ENCODE results near the gene CSF1.

DNA sequence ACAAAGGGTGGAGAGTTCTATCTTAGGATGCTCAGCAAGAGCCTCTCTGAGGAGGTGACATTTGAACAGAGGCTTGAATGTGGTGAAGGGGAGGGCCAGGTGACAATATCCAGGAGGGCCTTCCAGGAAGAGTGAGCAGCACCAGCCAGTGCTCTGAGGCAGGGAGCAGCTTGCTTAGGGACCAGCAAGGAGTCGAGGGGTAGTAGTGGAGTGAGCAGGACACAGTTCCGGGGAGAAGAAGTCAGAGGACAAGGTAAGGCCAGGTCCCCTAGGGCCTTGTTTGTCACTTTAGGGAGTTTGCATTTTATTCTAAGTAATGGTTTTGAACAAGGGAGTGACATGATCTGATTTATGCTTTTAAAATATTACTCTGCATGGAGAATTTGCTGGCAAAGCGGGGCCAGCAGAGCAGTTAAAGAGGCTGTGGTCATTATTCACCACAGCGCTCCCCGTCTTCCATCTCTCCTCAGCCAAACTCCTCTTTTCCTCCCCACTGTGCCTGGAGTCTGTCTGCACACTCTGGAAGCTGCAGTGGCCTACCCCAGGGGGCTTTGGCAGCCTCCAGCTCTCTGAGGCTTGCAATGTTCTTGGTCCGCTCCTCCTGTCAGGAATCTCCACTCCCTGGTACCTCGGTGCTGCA lies 17.0 kb upstream of the CSF1 start:
- no peak for TF ChIP-seq EZH2 (IDR thresholded peaks at IDR 0.05; ENCODE audit: borderline replicate concordance)
- TF ChIP-seq, protein P1, sequence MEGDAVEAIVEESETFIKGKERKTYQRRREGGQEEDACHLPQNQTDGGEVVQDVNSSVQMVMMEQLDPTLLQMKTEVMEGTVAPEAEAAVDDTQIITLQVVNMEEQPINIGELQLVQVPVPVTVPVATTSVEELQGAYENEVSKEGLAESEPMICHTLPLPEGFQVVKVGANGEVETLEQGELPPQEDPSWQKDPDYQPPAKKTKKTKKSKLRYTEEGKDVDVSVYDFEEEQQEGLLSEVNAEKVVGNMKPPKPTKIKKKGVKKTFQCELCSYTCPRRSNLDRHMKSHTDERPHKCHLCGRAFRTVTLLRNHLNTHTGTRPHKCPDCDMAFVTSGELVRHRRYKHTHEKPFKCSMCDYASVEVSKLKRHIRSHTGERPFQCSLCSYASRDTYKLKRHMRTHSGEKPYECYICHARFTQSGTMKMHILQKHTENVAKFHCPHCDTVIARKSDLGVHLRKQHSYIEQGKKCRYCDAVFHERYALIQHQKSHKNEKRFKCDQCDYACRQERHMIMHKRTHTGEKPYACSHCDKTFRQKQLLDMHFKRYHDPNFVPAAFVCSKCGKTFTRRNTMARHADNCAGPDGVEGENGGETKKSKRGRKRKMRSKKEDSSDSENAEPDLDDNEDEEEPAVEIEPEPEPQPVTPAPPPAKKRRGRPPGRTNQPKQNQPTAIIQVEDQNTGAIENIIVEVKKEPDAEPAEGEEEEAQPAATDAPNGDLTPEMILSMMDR (IDR thresholded peaks at IDR 0.05; ENCODE audit: poor library complexity) = no peak
